ENCODE data around the gene KCNK18. TPM values are rescaled to one million over a fixed set of nuclear protein-coding genes. Genes with fewer than 3 reads are reported as not detected.

KCNK18 gene
- total and polyA plus RNA-seq, 2 experiments from 2014 or later: not detected

- H3K4me1 ChIP-seq (ENCODE audit: insufficient read depth): peaks cover 7% of the 10 kb centered on the region; the same call in 1 of the 2 replicates
- DNase-seq (ENCODE audit: low spot score) (peak; percentile 95), ATAC-seq (peak; percentile 88)
- H3K4me1 Mint-ChIP-seq: peaks cover 14% of the 10 kb centered on the region; the same call in 2 of the 3 replicates
- peak overlapping the region; percentile 56 for H3K4me3 ChIP-seq
- no peak overlapping the region for H3K27ac Mint-ChIP-seq
- no peaks in the 10 kb centered on the region for H3K9me2 ChIP-seq (ENCODE audit: insufficient read depth)
- H3K27me3 ChIP-seq (ENCODE audit: insufficient read depth): peaks cover 68% of the 10 kb centered on the region
- H3F3A ChIP-seq (replicated peaks; ENCODE audit: low read depth): no peaks in the 10 kb centered on the region; the same call in 1 of the 2 replicates
- no peak for TF ChIP-seq NANOG (IDR thresholded peaks at IDR 0.05; ENCODE audit: borderline replicate concordance)
- no peak for TF ChIP-seq ZNF331 (CRISPR knock-in tag; IDR thresholded peaks at IDR 0.05; ENCODE audit: low read depth)
- no peak for TF ChIP-seq ETS1 (IDR thresholded peaks at IDR 0.05)
- peak; percentile 93 to 94 for TF ChIP-seq CTCF (conservative IDR thresholded peaks at IDR 0.05; ENCODE audit: low read depth in 2 of 2)
- H3K36me3 Mint-ChIP-seq (ENCODE audit: low read depth): no peaks in the 10 kb centered on the region
- no peaks in the 10 kb centered on the region for H3K79me2 ChIP-seq (replicated peaks; ENCODE audit: insufficient read depth)
- peaks cover 8% of the 10 kb centered on the region; the same call in 1 of the 2 replicates for H4K20me1 ChIP-seq (replicated peaks; ENCODE audit: insufficient read depth)
- H3K4me2 ChIP-seq: peak overlapping the region; percentile 90
- peak overlapping the region; percentile 78 for H3K4me3 Mint-ChIP-seq
- peak overlapping the region; percentile 97 for H2AFZ ChIP-seq
- no peaks in the 10 kb centered on the region for H3K36me3 ChIP-seq (ENCODE audit: insufficient read depth)
- no peaks in the 10 kb centered on the region for H3K9me3 Mint-ChIP-seq
- no peak overlapping the region for H3K27ac ChIP-seq (ENCODE audit: low read depth)
- peaks cover 62% of the 10 kb centered on the region for H3K27me3 Mint-ChIP-seq (ENCODE audit: insufficient read depth, low read depth, poor library complexity)
These were observed 22.7 kb upstream of the KCNK18 start for GRCh38 chr10:117174439-117175214.

GRCh38 chr10:117175215-117175900, 21.9 kb upstream of the KCNK18 start:
- peaks cover 2% of the 10 kb centered on the region; the same call in 1 of the 2 replicates for H4K20me1 ChIP-seq (replicated peaks; ENCODE audit: insufficient read depth)
- Mint-ChIP-seq H3K4me3 (peak overlapping the region; percentile 78), H3K9me3 (no peaks in the 10 kb centered on the region), H3K27ac (no peak overlapping the region), H3K27me3 (ENCODE audit: insufficient read depth, low read depth, poor library complexity) (peaks cover 55% of the 10 kb centered on the region), H3K4me1 (peaks cover 14% of the 10 kb centered on the region; the same call in 2 of the 3 replicates), H3K36me3 (ENCODE audit: low read depth) (no peaks in the 10 kb centered on the region)
- H3K9me2 ChIP-seq (ENCODE audit: insufficient read depth): no peaks in the 10 kb centered on the region
- H3K4me3 ChIP-seq: peak overlapping the region; percentile 56
- peak; percentile 40 for DNase-seq (ENCODE audit: low spot score)
- no peaks in the 10 kb centered on the region for H3K79me2 ChIP-seq (replicated peaks; ENCODE audit: insufficient read depth)
- H3K36me3 ChIP-seq (ENCODE audit: insufficient read depth): no peaks in the 10 kb centered on the region
- no peak overlapping the region for H3K27ac ChIP-seq (ENCODE audit: low read depth)
- peak overlapping the region; percentile 97 for H2AFZ ChIP-seq
- no peaks in the 10 kb centered on the region; the same call in 1 of the 2 replicates for H3F3A ChIP-seq (replicated peaks; ENCODE audit: low read depth)
- H3K4me1 ChIP-seq (ENCODE audit: insufficient read depth): peaks cover 7% of the 10 kb centered on the region; the same call in 1 of the 2 replicates
- peak overlapping the region; percentile 90 for H3K4me2 ChIP-seq
- peak; percentile 59 for ATAC-seq
- H3K27me3 ChIP-seq (ENCODE audit: insufficient read depth): peaks cover 61% of the 10 kb centered on the region
- TF ChIP-seq EZH2phosphoT487 (IDR thresholded peaks at IDR 0.05; ENCODE audit: unreplicated experiment) (no peak), ZNF462 (CRISPR knock-in tag; IDR thresholded peaks at IDR 0.05) (no peak), CTCF (conservative IDR thresholded peaks at IDR 0.05; ENCODE audit: low read depth in 2 of 2) (peak in 1 of 2 experiments; percentile 22; a peak in 1 of 4 replicates)
